Measurements from ENCODE around the gene SORT1. TPM values are rescaled to one million over a fixed set of nuclear protein-coding genes. Genes with fewer than 3 reads are reported as not detected.
"Not testable (repeated sequence)": the region's sequence is repeated elsewhere in the genome, so short reads cannot be mapped to it uniquely, and the experiment has no call there.

SORT1 gene
- total RNA-seq, 1 donor from 2014 or later, result 183 TPM

GRCh38 chr1:109306832-109307273 lies 90.9 kb downstream of the SORT1 start, which contains the start of gene MYBPHL:
Gene MYBPHL (minus strand): TSS chr1:109307011. CDS start chr1:109306991, 20 bp downstream.
- Histone ChIP-seq H3K27ac (peak within 1 kb of the TSS; percentile 65), H3K4me1 (peaks cover 26% of the 10 kb centered on the region), H3K27me3 (no peaks in the 10 kb centered on the region), H3K4me3 (no peak within 1 kb of the TSS), H3K36me3 (peaks cover 7% of the 10 kb centered on the region), H3K9me3 (no peaks in the 10 kb centered on the region)
- DNase-seq (peak; percentile 75), ATAC-seq (peak; percentile 62)
- intact Hi-C loops (cut with DNase I), result no loop called here
- no peak for TF ChIP-seq CTCF (IDR thresholded peaks at IDR 0.05)

DNA sequence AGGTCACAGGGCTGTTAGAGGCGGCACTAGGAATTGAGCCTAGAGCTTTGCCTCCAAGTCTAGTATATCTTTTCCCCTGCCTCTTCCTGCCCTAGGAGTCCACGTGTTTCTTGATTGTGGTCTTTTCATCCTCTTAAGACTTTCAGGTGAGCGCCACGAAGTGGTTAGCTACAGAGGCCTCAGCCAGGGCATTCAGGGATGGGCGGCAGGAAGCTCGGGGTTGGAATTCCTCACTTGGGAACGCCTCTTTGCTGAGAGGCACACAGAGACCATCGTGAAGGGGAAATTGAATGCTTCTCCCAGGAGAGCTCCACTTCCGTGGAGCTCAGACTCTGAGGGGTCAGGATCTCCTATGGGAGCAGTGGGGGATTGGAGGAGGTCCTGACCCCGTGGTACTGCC lies 91.7 kb downstream of the SORT1 start:
- peak overlapping the region; percentile 65 for H3K27ac ChIP-seq
- ATAC-seq, result peak; percentile 74
- H3K4me3 ChIP-seq; H3K9me3 ChIP-seq; intact Hi-C loops (cut with DNase I); H3K36me3 ChIP-seq; DNase-seq; H3K27me3 ChIP-seq: not testable (repeated sequence)
- peaks cover 26% of the 10 kb centered on the region for H3K4me1 ChIP-seq

DNA sequence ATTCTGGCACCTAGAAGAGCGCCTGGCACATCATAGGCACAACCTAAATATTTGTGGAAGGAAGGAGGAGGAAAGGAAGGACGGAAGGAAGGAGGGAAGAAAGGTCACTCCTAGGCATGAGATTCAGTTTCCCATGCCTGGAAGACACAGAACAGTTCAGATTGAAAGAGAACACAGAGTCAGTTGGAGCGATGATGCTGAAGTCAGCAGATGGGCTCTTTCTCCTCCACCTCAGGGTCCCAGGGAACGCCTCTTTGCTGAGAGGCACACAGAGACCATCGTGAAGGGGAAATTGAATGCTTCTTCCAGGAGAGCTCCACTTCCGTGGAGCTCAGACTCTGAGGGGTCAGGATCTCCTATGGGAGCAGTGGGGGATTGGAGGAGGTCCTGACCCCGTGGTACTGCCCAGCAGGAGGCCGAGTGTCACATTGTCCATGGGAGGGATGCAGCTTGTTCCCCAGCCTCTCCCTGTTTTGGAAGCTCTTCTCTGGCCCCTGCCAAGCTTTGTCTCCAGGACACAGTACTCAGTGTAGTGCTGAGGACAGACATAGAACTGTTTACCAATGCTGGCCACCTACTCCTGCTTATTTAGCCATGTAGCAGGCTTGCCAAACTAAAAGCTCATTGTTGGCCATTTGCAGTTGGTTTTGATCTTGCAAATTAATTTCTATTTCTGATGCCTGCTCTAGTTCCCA lies 93.3 kb downstream of the SORT1 start:
- ATAC-seq, result no peak
- Histone ChIP-seq H3K36me3 (peaks cover 3% of the 10 kb centered on the region), H3K4me3 (no peak overlapping the region), H3K4me1 (peaks cover 33% of the 10 kb centered on the region), H3K27me3 (no peaks in the 10 kb centered on the region), H3K9me3 (no peaks in the 10 kb centered on the region), H3K27ac (peak overlapping the region; percentile 65)
- no peak for DNase-seq
- no peak for TF ChIP-seq CTCF (IDR thresholded peaks at IDR 0.05)
- intact Hi-C loops (cut with DNase I), result no loop called here

DNA sequence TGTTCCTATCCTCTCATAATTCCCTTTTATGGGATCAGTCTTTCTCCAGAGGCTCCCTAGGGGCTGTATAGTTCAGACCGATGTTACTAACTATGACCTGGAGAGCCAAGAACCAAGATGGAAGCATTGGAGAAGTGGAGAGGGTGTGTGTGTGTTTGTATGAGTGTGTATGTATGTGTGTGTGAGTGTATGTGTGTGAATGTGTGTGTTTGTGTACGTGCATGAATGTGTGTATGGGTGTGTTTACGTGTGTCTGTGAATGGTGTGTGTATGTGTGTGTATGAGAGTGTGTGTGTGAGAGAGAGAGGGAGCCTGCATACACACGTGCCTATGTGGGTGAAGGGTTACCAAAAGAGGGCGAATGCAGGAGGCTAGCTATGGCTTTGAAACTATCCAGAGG lies 95.8 kb downstream of the SORT1 start:
- no peak overlapping the region for H3K4me3 ChIP-seq
- intact Hi-C loops (cut with DNase I), result no loop called here
- no peak overlapping the region for H3K27ac ChIP-seq
- H3K27me3 ChIP-seq, result no peaks in the 10 kb centered on the region
- peaks cover 36% of the 10 kb centered on the region for H3K4me1 ChIP-seq
- no peaks in the 10 kb centered on the region for H3K9me3 ChIP-seq
- H3K36me3 ChIP-seq, result no peaks in the 10 kb centered on the region
- ATAC-seq (no peak), DNase-seq (no peak)
- no peak for TF ChIP-seq CTCF (IDR thresholded peaks at IDR 0.05)

DNA sequence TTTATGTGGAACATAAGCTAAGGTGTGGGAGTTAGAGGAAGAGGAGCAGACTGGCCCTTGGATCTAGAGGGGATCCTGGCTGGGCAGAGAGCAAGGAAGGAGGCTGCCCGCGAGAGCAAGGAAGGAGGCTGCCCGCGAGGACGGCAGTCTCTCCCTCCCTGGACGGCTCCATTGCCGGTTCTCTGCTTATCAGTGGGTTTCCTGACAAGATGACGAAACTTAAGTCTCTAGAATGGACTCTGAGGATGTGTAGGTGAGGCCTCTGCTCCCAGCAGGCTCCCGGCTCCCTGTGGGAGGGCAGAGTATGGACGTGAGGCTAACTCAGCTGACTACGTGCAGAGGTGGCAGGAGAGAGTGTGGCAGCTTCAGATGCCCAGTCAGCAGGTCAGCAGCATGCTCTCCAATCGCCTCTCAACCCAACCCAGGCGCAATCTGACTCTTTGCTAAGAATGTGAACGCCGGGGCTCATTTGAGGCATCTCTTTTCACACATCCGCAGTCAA lies 97.0 kb downstream of the SORT1 start:
- Histone ChIP-seq H3K36me3 (no peaks in the 10 kb centered on the region), H3K27me3 (no peaks in the 10 kb centered on the region), H3K4me3 (no peak overlapping the region), H3K27ac (no peak overlapping the region), H3K4me1 (peaks cover 29% of the 10 kb centered on the region), H3K9me3 (no peaks in the 10 kb centered on the region)
- ATAC-seq (no peak), DNase-seq (no peak)
- intact Hi-C loops (cut with DNase I), result no loop called here
- no peak for TF ChIP-seq CTCF (IDR thresholded peaks at IDR 0.05)

DNA sequence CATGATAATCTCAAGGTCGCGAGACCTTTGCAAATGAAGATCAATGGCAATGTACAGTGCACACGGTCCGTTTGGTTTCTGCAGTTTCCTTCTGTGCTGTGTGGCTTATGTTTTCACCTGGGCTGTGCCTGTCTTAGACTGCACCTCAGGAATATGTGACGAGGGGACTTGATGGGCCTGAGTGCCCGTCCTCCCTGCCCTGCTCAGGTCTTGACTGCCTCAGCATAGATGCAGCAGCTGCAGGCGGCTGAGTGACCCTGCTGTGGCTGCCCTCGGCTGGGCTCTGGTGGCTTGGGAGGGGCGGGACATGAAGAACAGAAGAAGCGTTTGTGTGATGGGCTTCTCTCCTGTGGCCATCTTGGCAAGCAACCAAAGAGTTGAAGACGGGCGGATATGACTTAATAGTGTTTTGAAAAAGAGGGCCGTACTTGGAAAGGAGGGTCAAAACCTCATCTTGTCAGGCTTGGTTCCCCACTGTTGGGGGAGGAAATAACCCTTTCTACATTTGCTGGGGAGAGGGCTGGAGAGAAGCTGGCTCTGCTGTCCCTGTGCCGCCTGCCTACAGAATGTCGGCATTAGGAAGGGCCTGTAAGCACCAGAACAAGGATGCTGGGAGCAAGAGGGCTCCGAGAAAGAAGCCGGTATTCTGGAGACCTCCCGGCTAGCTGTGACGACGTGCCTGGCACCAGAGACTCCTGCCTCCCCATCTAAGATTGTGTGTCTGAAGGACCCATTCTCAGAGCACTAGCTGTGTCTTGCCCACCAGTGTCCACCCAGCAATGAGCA lies 98.0 kb downstream of the SORT1 start:
- peaks cover 23% of the 10 kb centered on the region for H3K4me1 ChIP-seq
- no peak for DNase-seq
- no peaks in the 10 kb centered on the region for H3K9me3 ChIP-seq
- intact Hi-C loops (cut with DNase I), result no loop called here
- TF ChIP-seq CTCF (IDR thresholded peaks at IDR 0.05), result no peak
- H3K27ac ChIP-seq, result peak overlapping the region; percentile 63
- H3K27me3 ChIP-seq, result no peaks in the 10 kb centered on the region
- no peak for ATAC-seq
- no peak overlapping the region for H3K4me3 ChIP-seq
- no peaks in the 10 kb centered on the region for H3K36me3 ChIP-seq

All from upper lobe of right lung (tissue), 1 donor.